ENCODE measurements around the gene SLC39A8.

Gene SLC39A8

GRCh38 chr4:102326951-102327350, 18.3 kb downstream of the SLC39A8 start:
- 0 out of 2 replicates have a peak, but pooled peaks cover 3% of the 10 kb centered on the region for H3K79me2 ChIP-seq (ENCODE audit: low read length)
- 0 out of 2 replicates have a peak, but pooled peaks cover 3% of the 10 kb centered on the region for H4K20me1 ChIP-seq (ENCODE audit: insufficient read depth, low read length)
- no peak overlapping the region for H3K27ac ChIP-seq (ENCODE audit: low read length)
- H2AFZ ChIP-seq (ENCODE audit: low read depth, low read length) = no peak overlapping the region
- H3K4me3 ChIP-seq (ENCODE audit: low read length) = no peak overlapping the region
- TF ChIP-seq CTCF (IDR thresholded peaks at IDR 0.05; ENCODE audit: low read depth, low read length) = no peak
- no peak for TF ChIP-seq EZH2phosphoT487 (IDR thresholded peaks at IDR 0.05; ENCODE audit: low read depth)
- H3K9me3 ChIP-seq (ENCODE audit: insufficient read depth, low read length) = no peaks in the 10 kb centered on the region
- H3K36me3 ChIP-seq (replicated peaks; ENCODE audit: low read depth, low read length) = no peaks in the 10 kb centered on the region
- H3K9ac ChIP-seq (ENCODE audit: low read length) = no peak overlapping the region
- H3K27me3 ChIP-seq (ENCODE audit: low read depth, low read length) = no peaks in the 10 kb centered on the region
- H3K4me1 ChIP-seq (ENCODE audit: low read length) = no peaks in the 10 kb centered on the region
- H3K4me2 ChIP-seq (ENCODE audit: low read length) = no peak overlapping the region

DNA sequence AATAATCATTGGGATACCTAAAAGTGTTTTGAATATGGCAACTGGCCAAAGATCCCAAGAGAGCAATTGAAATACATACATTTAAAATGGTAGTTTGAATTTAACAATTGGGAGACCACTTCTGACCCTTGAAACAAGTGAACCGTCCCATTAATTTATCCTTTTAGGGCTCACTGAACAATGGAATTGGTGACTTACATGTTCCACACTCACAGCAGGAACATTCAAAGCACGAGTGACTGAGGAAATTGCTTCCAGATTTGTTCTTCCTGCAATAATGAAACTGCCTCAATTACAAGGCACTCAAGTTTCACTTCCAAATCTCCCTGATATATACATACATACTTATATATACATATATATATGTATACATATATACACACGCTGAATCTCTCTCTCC, 20.6 kb downstream of the SLC39A8 start:
- Histone ChIP-seq H3K36me3 (replicated peaks; ENCODE audit: low read depth, low read length) (no peaks in the 10 kb centered on the region), H3K9ac (ENCODE audit: low read length) (no peak overlapping the region), H3K9me3 (ENCODE audit: insufficient read depth, low read length) (no peaks in the 10 kb centered on the region), H3K4me1 (ENCODE audit: low read length) (no peaks in the 10 kb centered on the region), H3K4me3 (ENCODE audit: low read length) (no peak overlapping the region), H3K27me3 (ENCODE audit: low read depth, low read length) (no peaks in the 10 kb centered on the region), H4K20me1 (ENCODE audit: insufficient read depth, low read length) (0 out of 2 replicates have a peak, but pooled peaks cover 3% of the 10 kb centered on the region), H3K79me2 (ENCODE audit: low read length) (0 out of 2 replicates have a peak, but pooled peaks cover 3% of the 10 kb centered on the region), H3K27ac (ENCODE audit: low read length) (no peak overlapping the region), H2AFZ (ENCODE audit: low read depth, low read length) (no peak overlapping the region), H3K4me2 (ENCODE audit: low read length) (no peak overlapping the region)
- no peak for TF ChIP-seq EZH2phosphoT487 (IDR thresholded peaks at IDR 0.05; ENCODE audit: low read depth)
- no peak for TF ChIP-seq CTCF (IDR thresholded peaks at IDR 0.05; ENCODE audit: low read depth, low read length)

DNA sequence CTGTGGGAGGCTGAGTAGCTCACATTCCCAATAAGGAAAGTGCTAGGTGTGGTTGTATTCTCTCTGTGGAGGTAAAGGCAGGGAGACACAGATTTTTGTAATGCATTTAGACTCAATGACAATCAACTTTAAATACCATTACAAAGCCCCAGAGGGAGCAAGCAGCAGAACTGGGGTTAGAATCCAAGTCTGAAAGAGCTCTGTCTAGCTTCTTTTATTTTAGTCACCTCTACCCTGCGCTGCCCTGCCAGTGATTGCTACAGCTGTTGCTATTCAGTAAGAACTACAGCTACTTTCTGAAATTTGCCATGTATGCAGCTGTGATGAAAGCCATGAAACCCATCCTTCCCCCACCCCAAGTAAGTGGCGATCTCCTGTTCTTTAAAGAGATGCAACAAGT, 22.5 kb downstream of the SLC39A8 start:
- no peak overlapping the region for H3K9ac ChIP-seq (ENCODE audit: low read length)
- TF ChIP-seq EZH2phosphoT487 (IDR thresholded peaks at IDR 0.05; ENCODE audit: low read depth) = no peak
- no peak for TF ChIP-seq CTCF (IDR thresholded peaks at IDR 0.05; ENCODE audit: low read depth, low read length)
- H3K4me1 ChIP-seq (ENCODE audit: low read length) = no peaks in the 10 kb centered on the region
- H3K27me3 ChIP-seq (ENCODE audit: low read depth, low read length) = no peaks in the 10 kb centered on the region
- H3K36me3 ChIP-seq (replicated peaks; ENCODE audit: low read depth, low read length) = no peaks in the 10 kb centered on the region
- 0 out of 2 replicates have a peak, but pooled peaks cover 7% of the 10 kb centered on the region for H4K20me1 ChIP-seq (ENCODE audit: insufficient read depth, low read length)
- H3K27ac ChIP-seq (ENCODE audit: low read length) = no peak overlapping the region
- no peaks in the 10 kb centered on the region for H3K9me3 ChIP-seq (ENCODE audit: insufficient read depth, low read length)
- no peak overlapping the region for H3K4me2 ChIP-seq (ENCODE audit: low read length)
- no peaks in the 10 kb centered on the region for H3K79me2 ChIP-seq (ENCODE audit: low read length)
- no peak overlapping the region for H3K4me3 ChIP-seq (ENCODE audit: low read length)
- H2AFZ ChIP-seq (ENCODE audit: low read depth, low read length) = no peak overlapping the region

DNA sequence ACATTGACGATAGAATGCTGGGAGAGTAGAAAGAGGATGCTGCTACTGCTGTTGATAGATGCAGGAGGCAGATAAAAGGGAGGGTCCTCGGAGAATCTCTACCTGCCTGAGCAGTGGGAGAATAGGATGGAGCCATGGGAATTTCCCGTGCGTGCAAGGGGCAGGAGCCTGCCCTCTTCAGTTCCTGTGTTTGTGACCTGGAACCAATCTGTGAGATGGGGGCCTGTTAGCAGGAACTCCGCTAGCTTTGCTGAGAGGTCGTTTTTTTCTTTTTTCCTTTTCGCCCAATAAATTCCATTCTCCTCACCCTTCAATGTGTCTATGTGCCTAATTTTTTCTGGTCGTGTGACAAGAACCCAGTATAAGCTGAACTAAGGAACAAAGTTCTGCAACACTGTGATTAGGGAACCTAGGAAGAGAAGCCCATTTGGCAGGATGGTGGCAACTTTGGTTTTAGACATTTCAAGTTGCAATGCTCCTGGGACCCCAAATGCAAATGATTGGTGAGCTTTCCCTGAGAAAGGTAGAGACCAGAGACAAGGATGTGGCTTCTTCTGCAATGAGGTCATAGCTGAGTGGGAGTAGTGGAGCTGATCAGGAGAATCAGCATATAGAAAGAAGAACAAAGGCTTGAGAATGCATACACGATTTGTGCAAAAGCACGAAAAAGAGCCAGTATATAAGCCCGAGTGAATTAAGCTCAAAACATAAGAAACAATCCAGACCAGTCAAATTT, 23.9 kb downstream of the SLC39A8 start:
- Histone ChIP-seq H3K27me3 (ENCODE audit: low read depth, low read length) (no peaks in the 10 kb centered on the region), H3K9ac (ENCODE audit: low read length) (no peak overlapping the region), H3K9me3 (ENCODE audit: insufficient read depth, low read length) (no peaks in the 10 kb centered on the region), H3K27ac (ENCODE audit: low read length) (no peak overlapping the region), H3K4me1 (ENCODE audit: low read length) (no peaks in the 10 kb centered on the region), H3K79me2 (ENCODE audit: low read length) (no peaks in the 10 kb centered on the region), H4K20me1 (ENCODE audit: insufficient read depth, low read length) (0 out of 2 replicates have a peak, but pooled peaks cover 7% of the 10 kb centered on the region), H3K4me2 (ENCODE audit: low read length) (no peak overlapping the region), H3K36me3 (replicated peaks; ENCODE audit: low read depth, low read length) (no peaks in the 10 kb centered on the region), H2AFZ (ENCODE audit: low read depth, low read length) (no peak overlapping the region), H3K4me3 (ENCODE audit: low read length) (no peak overlapping the region)
- no peak for TF ChIP-seq EZH2phosphoT487 (IDR thresholded peaks at IDR 0.05; ENCODE audit: low read depth)
- no peak for TF ChIP-seq CTCF (IDR thresholded peaks at IDR 0.05; ENCODE audit: low read depth, low read length)

All from OCI-LY3 (cell line).